HepG2 (cell line): Measurements from ENCODE around the gene MEGF6. TPM values are rescaled to one million over a fixed set of nuclear protein-coding genes. Genes with fewer than 3 reads are reported as not detected.

Source experiments
- HDAC1 ChIP-seq: sonication (generic); formaldehyde crosslinking; IDR thresholded peaks from 2 replicates; pipeline ENCODE4 v1.5.1; 2020; ENCODE audit warnings: mild to moderate bottlenecking, missing genetic modification reagents
- MAX ChIP-seq: IDR thresholded peaks from 2 replicates; pipeline ENCODE4 v1.6.1; 2012; ENCODE audit warnings: inconsistent platforms
- TARDBP ChIP-seq: sonication (generic); formaldehyde crosslinking; IDR thresholded peaks from 2 replicates; pipeline ENCODE4 v1.8.0; 2022; ENCODE audit warnings: mild to moderate bottlenecking, missing genetic modification reagents
- ZBTB38 ChIP-seq: sonication (generic); formaldehyde crosslinking; IDR thresholded peaks from 2 replicates; pipeline ENCODE4 v1.5.1; 2020; ENCODE audit warnings: mild to moderate bottlenecking, missing genetic modification reagents
- ZBTB40 ChIP-seq, 2 experiments: fragments of 450-650 bp in 1 of 2; sonication (generic) in 1 of 2; formaldehyde crosslinking in 1 of 2; IDR thresholded peaks; 2 replicates each; pipeline versions ENCODE4 v1.6.1 to v1.8.0; 2016 to 2022; ENCODE audit warnings: antibody characterized with exemption in 1 of 2, mild to moderate bottlenecking in 1 of 2, missing genetic modification reagents in 1 of 2
- ZSCAN22 ChIP-seq: sonication (generic); formaldehyde crosslinking; IDR thresholded peaks from 2 replicates; pipeline ENCODE4 v1.4.0; 2020; ENCODE audit warnings: mild to moderate bottlenecking, missing genetic modification reagents
- polyA plus RNA-seq, 8 experiments: library from polyadenylated mRNA; depleted of rRNA in 3 of 8; stranded (reverse) in 7 of 8; unstranded in 1 of 8; fragments of >200 nt; fragmentation: Illumina TruSeq in 4 of 8; extraction: Trizol in 4 of 8; gene quantifications; 2 replicates each; pipeline versions ENCODE4 v1.2.1 to v1.2.3, GENCODE V29; 2011 to 2016; ENCODE audit warnings: low read depth in 4 of 8, missing spikeins in 1 of 8, mixed read lengths in 1 of 8; ENCODE audit not compliant: insufficient read depth in 1 of 8
- total RNA-seq, 5 experiments: library from RNA; depleted of rRNA; stranded (reverse); fragments of >200 nt; fragmentation: Illumina TruSeq; extraction: Trizol; gene quantifications; 2 replicates each; pipeline ENCODE4 v1.2.3, GENCODE V29; 2016; ENCODE audit warnings: low read depth in 1 of 5
- TF ChIP-seq, protein P1 (sequence below): sonication (generic); formaldehyde crosslinking; IDR thresholded peaks from 2 replicates; pipeline ENCODE4 v1.4.0; 2020; ENCODE audit warnings: missing genetic modification reagents, borderline replicate concordance
- TF ChIP-seq, protein P2 (sequence below): fragments of 450-650 bp; IDR thresholded peaks from 2 replicates; pipeline ENCODE4 v1.6.1; 2016

The MEGF6 gene
- total and polyA plus RNA-seq, 2 of the 13 experiments (the other 11 are each of a cell fraction or from before 2014, with no cell fraction given) = 1.9 TPM

- TF ChIP-seq ZBTB40 (IDR thresholded peaks at IDR 0.05) = no peak
- 0 out of 2 replicates have a peak, but pooled peaks have one; percentile 31 for TF ChIP-seq ZBTB40 (CRISPR knock-in tag; IDR thresholded peaks at IDR 0.05)
- no peak for TF ChIP-seq TARDBP (CRISPR knock-in tag)
- no peak for TF ChIP-seq ZSCAN22 (CRISPR knock-in tag)
- peak; percentile 34; the same call in 1 of the 2 replicates for TF ChIP-seq ZBTB38
- TF ChIP-seq, protein P1, sequence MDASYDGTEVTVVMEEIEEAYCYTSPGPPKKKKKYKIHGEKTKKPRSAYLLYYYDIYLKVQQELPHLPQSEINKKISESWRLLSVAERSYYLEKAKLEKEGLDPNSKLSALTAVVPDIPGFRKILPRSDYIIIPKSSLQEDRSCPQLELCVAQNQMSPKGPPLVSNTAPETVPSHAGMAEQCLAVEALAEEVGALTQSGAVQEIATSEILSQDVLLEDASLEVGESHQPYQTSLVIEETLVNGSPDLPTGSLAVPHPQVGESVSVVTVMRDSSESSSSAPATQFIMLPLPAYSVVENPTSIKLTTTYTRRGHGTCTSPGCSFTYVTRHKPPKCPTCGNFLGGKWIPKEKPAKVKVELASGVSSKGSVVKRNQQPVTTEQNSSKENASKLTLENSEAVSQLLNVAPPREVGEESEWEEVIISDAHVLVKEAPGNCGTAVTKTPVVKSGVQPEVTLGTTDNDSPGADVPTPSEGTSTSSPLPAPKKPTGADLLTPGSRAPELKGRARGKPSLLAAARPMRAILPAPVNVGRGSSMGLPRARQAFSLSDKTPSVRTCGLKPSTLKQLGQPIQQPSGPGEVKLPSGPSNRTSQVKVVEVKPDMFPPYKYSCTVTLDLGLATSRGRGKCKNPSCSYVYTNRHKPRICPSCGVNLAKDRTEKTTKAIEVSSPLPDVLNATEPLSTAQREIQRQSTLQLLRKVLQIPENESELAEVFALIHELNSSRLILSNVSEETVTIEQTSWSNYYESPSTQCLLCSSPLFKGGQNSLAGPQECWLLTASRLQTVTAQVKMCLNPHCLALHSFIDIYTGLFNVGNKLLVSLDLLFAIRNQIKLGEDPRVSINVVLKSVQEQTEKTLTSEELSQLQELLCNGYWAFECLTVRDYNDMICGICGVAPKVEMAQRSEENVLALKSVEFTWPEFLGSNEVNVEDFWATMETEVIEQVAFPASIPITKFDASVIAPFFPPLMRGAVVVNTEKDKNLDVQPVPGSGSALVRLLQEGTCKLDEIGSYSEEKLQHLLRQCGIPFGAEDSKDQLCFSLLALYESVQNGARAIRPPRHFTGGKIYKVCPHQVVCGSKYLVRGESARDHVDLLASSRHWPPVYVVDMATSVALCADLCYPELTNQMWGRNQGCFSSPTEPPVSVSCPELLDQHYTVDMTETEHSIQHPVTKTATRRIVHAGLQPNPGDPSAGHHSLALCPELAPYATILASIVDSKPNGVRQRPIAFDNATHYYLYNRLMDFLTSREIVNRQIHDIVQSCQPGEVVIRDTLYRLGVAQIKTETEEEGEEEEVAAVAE (CRISPR knock-in tag) = no peak
- peak; percentile 56; the same call in 1 of the 2 replicates for TF ChIP-seq MAX
- TF ChIP-seq HDAC1 (CRISPR knock-in tag) = no peak; the same call in 1 of the 2 replicates
- TF ChIP-seq, protein P2, sequence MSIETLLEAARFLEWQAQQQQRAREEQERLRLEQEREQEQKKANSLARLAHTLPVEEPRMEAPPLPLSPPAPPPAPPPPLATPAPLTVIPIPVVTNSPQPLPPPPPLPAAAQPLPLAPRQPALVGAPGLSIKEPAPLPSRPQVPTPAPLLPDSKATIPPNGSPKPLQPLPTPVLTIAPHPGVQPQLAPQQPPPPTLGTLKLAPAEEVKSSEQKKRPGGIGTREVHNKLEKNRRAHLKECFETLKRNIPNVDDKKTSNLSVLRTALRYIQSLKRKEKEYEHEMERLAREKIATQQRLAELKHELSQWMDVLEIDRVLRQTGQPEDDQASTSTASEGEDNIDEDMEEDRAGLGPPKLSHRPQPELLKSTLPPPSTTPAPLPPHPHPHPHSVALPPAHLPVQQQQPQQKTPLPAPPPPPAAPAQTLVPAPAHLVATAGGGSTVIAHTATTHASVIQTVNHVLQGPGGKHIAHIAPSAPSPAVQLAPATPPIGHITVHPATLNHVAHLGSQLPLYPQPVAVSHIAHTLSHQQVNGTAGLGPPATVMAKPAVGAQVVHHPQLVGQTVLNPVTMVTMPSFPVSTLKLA = peak; percentile 59
Measured at GRCh38 chr1:3479511-3480368, 131.6 kb downstream of the MEGF6 start (continued).
